NCI-H748 treated with DMSO at 0.1 percent for 48 hours (cell line): ENCODE measurements around the gene ZKSCAN1.
"Not testable (repeated sequence)": the region's sequence is repeated elsewhere in the genome, so short reads cannot be mapped to it uniquely, and the experiment has no call there.

ENCODE experiments used
- DNase-seq: peaks from one replicate; lab custom pipeline; 2025; lab: John Stamatoyannopoulos, UW

The ZKSCAN1 gene

DNA sequence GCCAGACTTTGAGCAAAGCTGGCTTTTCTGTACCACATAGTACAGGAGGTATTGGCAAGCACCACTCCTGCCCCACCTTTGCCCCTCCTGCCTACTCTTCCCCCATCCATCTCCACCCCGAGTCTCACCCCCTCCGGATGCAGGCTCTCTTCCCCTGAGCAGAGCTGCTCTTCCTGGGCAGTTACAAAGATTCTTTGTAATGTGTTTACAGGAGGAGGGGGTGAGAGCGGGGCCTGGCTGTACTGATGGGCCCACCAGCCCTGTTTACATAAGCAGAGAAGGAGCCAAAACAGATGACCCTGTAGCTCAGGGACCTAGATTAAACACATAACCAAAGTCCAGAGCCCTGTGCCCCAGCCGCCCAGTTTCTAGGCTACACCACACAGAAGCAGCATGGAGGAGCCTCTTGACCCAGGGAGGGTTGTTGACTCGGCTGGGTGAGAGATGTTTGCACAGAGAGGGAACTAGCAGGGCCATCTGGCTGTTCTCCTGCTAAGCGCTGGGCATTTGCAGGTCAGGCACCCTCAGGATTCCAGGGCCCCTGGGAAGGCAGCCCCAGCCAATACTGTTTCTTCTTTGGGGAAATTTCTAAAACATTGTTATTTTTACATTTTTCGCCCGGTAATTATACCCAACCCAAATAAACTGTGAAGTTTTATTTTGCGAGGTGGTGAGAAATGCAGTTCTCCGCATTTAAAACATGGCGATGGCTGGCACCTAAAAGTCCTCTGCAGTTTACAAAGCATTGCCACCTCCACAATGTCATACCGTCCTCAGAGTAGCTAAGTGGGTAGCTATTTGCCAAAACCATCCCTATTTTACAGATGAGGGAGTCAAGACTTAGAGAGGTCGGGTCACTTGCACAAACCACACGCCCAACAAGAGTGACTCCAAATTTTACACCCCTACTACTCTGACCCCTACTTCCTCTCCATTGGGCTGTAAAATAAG lies 11.4 kb upstream of the ZKSCAN1 start:
- peak; percentile 55 for DNase-seq

DNA sequence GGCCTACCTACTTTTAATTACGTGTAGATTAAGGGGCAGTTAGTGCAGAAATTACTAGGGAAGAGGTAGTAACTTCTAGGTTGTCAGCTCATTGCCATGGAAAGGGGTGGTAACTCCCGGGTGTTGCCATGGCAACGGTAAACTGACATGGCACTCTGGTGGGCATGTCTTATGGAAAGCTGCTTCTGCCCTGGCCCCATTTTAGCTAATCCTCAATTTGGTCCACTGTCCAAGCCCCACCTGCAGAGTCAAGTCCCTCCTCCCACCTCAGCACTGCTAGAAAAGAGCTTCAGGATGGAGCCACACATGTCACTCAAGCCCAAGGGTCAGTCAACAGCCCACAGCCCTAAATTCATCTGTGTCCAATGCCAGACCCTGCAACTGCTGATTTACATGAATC lies 7.5 kb upstream of the ZKSCAN1 start:
- DNase-seq, result no peak

- no peak for DNase-seq
Measured at GRCh38 chr7:100008525-100008924, 6.9 kb upstream of the ZKSCAN1 start.

GRCh38 chr7:100009952-100010351 lies 5.4 kb upstream of the ZKSCAN1 start:
- DNase-seq, result not testable (repeated sequence)

DNA sequence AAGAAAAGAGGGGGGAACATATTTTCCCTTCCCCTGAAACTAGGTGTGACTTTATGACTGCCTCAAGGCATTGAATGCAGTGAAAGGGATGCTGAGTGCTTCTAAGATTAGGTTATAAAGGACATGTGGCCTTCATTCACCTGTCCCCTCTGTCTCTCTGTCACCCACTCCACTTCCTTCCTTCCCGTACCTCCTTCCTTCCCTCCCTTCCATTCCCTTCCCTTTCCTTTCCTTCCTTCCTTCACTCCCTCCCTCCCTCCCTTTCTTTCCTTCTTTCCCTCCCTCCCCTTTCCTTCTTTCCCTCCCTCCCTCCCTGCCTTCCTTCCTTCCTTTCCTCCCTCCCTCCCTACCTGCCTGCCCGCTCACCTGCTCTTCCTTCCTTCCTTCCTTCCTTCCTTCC lies 4.5 kb upstream of the ZKSCAN1 start:
- no peak for DNase-seq

DNA sequence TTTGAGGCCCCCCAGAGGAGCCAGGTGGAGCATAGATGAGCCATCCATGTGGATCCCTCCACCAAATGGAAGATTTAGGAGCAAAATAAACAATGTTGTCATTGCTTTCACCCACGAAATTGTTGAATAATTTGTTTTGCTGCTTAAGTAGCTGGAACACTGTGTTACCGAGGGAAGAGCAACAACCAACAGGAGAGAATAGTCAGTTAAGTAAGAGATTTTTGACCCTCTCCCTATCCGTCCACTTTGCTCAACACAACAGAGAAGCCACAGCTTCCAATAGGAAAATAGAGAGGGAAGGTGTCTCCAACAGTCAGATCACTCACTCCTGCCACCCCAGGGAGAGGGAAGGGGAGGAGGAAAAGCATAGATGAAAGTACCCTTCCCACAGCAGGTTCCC lies 3.9 kb upstream of the ZKSCAN1 start:
- DNase-seq, result no peak

DNA sequence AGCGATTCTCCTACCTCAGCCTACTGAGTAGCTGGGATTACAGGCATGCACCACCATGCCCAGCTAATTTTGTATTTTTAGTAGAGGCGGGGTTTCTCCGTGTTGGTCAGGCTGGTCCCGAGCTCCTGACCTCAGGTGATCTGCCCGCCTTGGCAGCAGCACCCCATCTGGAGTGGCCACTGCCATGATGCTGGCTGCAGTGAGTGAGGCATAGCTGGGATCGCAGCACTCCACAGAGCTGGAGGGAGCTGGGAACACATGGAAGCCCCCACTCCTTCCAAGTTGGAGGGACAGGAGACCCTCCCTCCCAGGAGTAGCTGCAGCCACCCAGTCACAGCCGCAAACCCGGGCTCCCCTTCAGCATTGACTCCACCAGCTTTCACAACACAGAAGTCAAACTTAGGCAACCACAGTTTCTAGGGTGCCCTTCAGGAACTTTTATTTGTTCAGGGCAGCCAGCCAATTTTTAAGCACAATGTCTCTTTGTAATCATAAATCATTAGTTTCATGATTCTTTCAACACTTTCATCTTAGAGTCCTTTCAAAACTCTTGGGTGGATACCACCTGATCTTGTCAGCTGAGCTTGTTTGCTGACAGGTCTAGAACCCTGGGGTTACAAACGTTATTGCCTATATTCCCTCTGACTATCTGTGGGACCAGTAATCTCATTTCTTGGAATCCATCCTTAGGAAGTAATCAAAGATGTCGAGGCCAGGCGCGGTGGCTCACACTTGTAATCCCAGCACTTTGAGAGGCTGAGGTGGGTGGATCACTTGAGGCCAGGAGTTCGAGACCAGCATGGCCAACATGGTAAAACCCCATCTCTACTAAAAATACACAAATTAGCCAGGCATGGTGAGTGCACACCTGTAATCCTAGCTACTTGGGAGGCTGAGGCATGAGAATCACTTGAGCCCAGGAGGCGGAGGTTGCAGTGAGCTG lies 2.7 kb upstream of the ZKSCAN1 start:
- DNase-seq, result not testable (repeated sequence)

GRCh38 chr7:100013328-100013676 lies 2.1 kb upstream of the ZKSCAN1 start:
- no peak for DNase-seq

DNA sequence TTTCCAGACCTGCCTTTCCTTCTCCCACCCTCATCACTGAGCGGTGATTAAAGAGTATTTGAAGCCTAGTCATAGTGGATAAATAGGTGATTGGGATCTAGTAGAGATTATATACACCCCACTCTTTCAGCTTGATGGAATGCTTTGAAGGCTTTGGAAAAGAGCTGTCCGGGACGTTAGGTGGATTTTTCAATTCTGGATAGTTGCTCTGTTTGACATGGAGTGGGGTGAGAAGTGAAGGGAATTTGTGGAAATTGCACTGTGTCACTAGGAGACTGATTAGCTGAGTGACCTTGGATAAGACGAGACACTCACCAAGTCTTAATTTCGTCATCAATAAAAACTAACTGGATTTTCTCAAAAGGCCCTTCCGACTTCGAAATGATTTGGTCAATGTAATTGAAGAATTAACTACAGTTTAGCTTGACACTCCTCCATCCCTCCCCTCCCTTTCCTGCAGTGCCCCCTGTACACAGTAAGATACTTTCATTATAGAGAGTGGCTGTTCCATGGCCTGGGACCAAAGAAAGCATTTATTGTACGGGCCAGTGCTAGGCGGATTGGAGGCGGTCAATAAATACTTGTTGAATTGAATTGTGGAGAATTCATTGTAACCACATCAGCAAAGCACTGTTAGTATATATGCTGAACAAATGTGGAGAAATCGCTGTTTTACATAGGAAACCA lies 962 bp downstream of the ZKSCAN1 start:
- DNase-seq, result no peak

DNA sequence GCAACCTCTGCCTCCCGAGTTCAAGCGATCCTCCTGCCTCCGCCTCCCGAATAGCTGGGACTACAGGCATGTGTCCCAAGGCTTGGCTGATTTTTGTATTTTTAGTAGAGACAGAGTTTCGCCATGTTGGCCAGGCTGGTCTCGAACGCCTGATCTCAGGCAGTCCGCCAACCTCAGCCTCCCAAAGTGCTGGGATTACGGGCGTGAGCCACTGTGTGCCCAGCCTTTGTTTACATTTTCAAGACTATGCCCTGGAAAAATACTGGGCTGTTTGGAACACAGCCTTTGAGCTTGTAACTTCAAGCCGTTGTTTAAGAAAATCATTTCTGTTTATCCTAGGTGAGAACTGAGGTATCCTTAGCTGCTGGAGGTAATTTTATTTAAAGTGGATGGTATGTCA lies 1.9 kb downstream of the ZKSCAN1 start:
- DNase-seq, result no peak

- no peak for DNase-seq
Measured at GRCh38 chr7:100017875-100018274, 2.5 kb downstream of the ZKSCAN1 start.

DNA sequence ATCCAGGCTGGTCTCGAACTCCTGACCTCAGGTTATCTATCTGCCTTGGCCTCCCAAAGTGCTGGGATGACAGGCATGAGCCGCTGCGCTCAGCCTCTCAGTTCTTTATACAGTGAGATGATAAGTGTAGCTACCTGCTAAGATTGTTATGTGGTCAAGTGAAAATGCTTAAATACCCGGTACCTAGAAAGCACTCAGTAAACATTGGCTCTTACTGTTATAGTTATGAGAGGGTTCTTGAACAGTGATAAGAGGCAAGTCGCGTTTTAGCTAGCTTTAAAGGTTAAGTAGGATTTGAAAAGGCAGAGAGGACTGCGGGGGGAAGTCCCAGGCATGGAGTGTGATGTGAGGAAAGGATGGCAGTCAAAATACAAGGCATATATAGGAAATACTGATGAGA lies 4.5 kb downstream of the ZKSCAN1 start:
- no peak for DNase-seq

GRCh38 chr7:100021297-100021696 lies 5.9 kb downstream of the ZKSCAN1 start:
- DNase-seq, result no peak

DNA sequence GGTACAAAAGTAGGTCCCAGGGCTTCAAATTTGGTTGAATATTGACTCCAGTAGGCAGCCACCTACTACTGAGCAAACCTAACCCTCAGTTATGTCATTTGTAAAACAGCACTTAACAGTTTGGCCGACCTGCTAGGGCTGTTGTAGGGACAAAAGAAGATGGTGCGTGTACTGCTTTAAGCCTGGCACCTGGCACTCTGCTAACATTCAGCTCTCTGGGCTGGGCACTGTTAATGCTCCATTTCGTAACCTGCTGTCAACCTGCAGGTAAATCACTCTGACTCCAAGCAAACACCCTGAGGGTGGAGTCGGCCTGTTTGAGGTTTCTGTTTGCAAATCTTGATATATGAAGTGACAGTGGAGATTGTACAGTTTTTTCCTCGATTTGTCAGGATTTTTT lies 7.2 kb downstream of the ZKSCAN1 start:
- no peak for DNase-seq

DNA sequence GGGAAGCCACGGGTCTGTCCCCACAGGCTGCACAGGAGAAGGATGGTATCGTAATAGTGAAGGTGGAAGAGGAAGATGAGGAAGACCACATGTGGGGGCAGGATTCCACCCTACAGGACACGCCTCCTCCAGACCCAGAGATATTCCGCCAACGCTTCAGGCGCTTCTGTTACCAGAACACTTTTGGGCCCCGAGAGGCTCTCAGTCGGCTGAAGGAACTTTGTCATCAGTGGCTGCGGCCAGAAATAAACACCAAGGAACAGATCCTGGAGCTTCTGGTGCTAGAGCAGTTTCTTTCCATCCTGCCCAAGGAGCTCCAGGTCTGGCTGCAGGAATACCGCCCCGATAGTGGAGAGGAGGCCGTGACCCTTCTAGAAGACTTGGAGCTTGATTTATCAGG lies 8.1 kb downstream of the ZKSCAN1 start:
- DNase-seq, result no peak

GRCh38 chr7:100024020-100024619 lies 8.7 kb downstream of the ZKSCAN1 start:
- no peak for DNase-seq

DNA sequence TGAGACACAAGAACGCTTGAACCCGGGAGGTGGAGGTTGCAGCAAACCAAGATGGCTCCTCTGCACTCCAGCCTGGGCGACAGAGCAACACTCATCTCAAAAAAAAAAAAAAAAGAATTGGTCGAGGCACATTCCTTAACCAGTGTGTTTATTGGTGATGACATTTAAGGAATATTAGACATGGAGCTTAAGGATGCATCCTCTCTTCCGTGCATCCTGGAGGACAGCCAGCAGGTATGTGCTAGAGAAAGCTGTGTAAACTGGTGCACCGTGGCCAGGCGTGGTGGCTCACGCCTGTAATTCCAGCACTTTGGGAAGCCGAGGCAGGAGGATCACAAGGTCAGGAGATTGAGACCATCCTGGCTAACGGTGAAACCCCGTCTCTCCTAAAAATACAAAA lies 11.8 kb downstream of the ZKSCAN1 start:
- no peak for DNase-seq

DNA sequence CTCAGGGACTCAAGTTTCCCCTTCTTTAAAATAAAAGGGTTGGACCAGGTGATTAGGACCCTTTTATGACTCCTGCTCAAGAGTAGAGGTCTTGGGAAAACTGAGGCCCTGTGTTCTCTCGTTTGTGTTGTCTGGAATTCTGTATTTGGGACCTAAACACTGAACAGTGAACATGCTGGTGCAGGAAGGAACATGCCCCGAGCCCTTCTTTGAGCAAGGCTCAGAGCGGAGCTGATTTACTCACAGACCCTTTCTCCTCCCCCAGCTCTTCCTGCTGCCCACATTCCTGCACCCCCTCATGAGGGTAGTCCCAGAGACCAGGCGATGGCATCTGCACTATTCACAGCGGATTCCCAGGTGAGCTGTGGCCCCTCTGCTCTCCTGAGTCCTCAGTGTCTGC lies 14.2 kb downstream of the ZKSCAN1 start:
- no peak for DNase-seq

DNA sequence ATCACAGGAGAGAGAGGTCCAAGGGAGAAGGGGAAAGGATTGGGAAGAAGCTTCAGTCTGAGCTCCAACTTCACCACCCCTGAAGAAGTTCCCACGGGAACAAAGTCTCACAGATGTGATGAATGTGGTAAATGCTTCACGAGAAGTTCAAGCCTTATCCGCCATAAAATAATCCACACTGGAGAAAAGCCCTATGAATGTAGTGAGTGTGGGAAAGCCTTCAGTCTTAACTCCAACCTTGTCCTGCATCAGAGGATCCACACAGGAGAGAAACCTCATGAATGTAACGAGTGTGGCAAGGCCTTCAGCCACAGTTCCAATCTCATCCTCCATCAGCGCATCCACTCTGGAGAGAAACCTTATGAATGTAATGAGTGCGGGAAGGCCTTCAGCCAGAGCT lies 18.1 kb downstream of the ZKSCAN1 start:
- no peak for DNase-seq

- no peak for DNase-seq
Measured at GRCh38 chr7:100034871-100035510, 19.6 kb downstream of the ZKSCAN1 start.

DNA sequence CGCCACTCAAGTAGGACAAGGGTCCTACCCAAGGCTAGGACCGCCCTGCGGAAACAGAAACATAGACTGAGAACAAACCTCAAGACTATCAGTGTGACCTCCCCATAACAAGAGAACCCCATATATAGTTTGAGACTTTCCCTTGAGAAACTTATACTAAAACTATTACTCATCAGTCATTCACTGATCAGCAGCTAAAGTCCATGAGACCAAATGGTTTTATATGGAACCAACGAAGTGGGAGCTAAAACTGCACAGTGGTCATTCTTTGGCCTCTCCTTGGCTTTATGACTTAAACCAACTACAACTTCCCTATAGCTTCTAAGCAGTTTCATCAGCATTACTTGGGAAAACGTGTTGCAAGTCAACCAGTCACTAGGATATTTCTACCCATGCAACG lies 20.5 kb downstream of the ZKSCAN1 start:
- no peak for DNase-seq
